Stimulated activated CD4-positive, alpha-beta T cell treated with anti-CD3 and anti-CD28 coated beads, Interleukin-1b, Interleukin-23, amount 100 ng/mL, for 4 hours (primary cell): ENCODE data around the gene BTLA.
"Not testable (repeated sequence)": the region's sequence is repeated elsewhere in the genome, so short reads cannot be mapped to it uniquely, and the experiment has no call there.

Source experiments
- DNase-seq, 2 donors: peaks; one replicate each; pipeline ENCODE4 v3.0.0-alpha.2; 2020; ENCODE audit warnings: low read depth in 2 of 2

The BTLA gene

DNA sequence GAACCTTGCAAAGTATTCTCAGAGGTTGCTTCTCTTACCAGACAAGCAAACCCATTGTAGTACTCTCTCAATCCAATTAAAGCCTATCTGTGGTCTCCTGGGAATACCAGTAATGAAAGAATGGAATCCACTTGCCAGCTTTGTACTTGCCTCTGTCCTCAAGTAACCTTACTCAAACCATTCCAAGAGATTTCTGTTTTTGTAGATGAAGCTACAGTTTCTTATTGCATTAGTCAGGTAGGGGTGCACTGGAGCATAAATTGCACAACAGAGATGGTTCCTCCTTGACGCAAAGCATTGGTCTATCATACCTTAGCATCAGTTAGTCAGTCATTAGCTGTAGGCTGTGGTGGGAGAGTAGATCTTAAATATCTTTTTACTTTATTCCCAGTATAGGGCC, 52.9 kb downstream of the BTLA start:
- no peak for DNase-seq

DNA sequence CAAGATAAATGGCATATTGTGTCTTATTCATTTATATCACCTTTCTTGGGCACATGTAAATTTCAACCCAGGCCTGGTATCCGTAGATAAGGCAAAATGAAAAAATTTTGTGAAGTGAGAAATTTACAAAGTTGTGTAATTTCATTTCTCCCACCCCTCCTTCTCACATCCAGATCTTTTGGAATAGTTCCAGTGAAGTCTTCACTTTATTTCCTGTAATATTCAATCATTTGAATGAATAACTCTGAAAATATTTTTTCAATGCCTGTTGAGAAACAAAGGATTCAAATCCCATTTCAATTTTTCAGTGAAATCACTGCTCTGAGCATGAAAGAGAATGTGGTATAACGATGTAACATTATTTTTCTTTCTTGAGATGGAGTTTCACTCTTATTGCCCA, 53.4 kb downstream of the BTLA start:
- DNase-seq, result no peak

DNA sequence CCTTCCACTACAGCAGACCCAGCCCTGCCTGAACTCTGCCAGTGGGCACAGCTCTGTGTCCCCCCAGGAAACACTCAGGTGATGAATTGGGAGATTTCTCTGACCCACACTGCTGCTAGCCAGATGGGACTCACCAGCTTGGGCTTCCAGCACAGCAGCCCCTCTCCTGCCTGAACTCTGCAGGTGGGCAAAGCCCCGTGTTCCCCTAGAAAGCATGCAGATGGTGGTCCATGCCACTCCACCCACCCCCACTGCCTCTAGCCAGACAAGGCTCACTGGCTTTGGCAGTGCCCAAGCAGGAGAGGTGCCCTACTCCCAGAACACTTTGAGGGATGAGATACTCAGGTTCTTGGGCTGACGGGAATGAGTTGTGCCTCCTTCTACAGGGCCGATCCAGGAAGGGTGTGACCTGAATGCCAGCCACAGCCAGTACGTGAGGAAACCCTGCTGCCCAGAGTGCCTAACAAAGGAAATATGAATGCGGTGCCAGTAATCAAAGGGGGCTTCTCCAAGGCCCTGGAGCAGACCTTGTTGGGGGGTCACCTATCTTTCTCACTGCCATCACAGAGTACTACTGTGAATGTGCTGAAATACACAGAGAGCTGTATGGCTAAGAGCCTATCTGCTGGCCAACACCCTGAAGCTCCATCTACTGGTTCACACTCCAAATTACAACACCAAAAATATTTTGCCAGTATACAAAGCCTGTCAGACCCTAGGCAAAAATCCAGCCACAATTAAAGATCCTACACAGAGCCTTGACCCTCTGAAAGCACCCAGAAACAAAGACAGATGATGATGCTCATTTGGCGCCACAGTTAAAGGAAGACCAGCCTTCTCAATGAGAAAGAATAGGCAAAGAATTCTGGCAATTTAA, 61.9 kb downstream of the BTLA start:
- DNase-seq, result no peak

DNA sequence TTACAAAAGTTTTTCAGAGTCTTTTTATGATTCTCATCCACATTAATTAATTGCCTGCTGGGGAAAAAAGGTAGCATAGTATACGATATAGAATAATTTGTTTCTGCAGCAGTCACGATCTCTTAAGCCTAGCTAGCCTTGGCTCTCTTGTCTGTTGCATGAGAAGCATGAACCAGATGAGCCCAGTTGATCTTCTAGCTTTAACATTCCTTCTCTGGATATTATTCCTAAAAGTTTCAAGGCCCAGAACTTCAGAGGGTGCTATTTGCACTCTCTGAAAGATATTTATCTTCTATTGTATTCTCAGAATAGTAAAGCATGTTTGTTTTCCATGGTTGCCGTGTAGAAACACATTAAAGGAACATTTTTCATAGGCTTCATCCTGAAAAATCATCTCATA, 69.3 kb downstream of the BTLA start:
- DNase-seq, result no peak

DNA sequence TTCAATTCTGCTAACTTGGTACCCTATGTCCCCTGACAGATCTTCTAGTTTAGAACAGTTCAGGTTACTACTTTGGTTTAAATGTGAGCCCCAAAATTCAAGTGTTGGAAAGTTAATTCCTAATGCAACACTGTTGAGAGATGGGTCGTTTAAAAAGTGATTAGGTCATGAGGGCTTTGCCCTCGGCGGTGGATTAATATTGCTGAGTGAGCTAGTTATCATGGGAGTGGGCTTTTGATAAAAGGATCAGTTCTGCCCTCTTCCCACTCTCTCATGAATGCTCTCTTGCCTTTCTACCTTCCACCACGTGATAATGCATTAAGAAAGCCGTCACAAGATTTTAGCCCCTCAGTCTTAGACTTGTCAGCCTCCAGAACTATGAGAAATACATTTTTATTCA, 72.1 kb downstream of the BTLA start:
- no peak for DNase-seq

DNA sequence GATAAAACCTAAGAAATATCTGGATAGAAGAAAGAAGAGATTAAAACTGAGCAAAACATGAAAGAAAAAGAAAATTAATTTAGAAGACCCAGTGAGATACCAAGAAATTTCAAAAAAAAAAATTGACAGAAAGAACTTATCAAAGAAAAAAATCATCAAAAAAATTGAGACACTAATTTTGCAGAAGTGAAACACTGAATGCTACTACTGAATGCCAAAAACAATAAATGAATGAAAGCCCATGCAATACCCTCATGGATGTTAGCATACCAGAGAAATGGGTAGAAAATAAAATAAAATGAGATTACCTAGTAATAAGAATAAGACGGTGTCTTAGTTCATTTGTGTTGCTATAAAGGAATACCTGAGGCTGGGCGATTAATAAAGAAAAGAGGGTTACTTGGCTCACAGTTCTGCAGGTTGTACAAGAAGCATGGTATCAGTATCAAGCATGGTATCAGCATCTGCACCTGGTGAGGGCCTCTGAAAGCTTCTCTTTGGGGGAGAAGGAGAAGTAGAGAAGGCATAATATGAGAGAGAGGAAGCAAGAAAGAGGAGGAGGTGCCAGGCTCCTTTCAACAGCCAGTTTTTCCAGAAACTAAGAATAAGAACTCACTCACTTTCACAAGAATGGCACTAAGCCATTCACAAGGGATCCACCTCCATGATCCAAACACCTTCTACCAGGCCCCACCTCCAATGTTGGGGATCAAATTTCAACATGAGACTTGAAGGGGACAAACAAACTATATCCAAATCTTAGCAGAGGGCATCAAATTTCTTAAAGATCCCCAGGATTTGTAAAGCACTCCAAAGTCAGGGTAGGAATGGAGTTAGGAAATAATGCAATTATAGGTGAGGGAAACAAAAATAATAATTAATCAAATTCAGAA, 73.2 kb downstream of the BTLA start:
- no peak for DNase-seq

DNA sequence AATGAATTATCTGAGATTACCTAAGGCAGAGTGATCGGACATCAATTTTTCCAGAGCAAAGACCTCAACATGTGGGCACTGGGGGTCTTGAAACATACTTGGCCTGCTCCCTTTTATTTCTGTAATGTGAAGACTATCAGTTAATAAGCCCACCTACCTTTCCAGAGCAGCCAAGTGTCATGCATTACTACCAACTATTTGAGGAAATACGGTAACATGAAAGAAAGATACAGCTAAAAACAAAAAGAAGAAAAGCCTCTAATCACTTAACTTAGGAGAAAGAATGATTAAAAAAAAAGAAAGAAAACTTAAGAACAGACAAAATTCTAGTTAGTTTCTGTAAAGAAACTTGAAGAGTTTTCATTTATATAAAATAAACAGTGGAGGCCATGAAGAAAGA, 73.9 kb downstream of the BTLA start:
- DNase-seq, result no peak

DNA sequence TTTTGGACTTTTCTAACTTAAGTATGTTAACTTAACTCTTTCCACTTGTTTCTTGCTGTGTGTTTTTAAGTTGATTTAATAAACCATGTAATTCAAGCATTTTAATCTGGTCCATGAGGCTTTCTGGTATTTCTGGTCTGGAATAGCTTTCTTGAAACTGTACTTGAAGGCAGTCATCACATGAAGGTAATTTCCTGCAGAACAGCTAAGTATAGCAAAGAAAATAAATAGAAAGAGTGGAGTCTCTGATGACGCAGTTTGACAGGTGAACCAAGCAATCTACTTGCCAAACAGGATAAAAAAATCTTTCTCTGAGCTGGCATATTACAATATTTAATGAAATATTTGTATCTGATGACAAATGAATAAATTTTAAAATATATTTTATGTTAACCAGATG, 74.9 kb downstream of the BTLA start:
- no peak for DNase-seq

DNA sequence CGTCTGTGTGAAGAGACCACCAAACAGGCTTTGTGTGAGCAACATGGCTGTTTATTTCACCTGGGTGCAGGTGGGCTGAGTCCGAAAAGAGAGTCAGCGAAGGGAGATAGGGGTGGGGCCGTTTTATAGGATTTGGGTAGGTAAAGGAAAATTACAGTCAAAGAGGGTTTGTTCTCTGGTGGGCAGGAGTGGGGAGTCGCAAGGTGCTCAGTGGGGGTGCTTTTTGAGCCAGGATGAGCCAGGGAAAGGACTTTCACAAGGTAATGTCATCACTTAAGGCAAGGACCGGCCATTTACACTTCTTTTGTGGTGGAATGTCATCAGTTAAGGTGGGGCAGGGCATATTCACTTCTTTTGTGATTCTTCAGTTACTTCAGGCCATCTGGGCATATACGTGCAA, 76.4 kb downstream of the BTLA start:
- not testable (repeated sequence) for DNase-seq

DNA sequence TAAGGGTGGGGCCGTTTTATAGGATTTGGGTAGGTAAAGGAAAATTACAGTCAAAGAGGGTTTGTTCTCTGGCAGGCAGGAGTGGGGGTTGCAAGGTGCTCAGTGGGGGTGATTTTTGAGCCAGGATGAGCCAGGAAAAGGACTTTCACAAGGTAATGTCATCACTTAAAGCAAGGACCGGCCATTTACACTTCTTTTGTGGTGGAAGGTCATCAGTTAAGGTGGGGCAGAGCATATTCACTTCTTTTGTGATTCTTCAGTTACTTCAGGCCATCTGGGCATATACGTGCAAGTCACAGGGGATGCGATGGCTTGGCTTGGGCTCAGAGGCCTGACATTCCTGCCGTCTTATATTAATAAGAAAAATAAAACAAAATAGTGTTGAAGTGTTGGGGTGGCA, 80.7 kb downstream of the BTLA start:
- not testable (repeated sequence) for DNase-seq

DNA sequence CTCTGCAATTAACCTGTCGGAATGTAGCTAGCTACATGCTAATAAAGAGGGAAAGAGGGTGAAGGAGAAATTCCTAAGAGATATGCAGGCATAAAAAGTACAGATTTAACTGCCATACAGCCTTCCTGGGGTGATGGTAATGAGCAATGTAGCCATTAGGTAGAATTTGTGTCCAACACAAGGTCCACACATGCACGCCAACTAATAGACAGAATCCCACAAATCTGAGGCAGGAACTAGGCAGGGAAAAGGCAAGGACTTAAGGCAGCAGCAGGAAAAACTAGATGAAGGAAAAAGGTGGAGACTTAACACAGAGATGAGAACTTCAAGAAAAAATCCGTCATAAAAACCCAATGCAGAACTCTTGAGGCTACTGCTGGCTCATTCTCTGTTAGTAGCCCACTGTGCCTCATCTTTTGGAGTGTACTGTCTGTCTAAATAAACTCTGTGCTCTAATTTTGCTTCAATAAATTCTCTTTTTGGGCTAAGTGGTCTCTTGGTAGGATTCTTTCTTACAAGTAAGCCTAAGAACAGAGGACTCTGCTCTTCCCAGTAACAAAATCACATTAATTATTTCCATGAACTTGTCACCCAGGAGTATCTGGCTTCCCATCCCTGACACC, 81.5 kb downstream of the BTLA start:
- no peak for DNase-seq

DNA sequence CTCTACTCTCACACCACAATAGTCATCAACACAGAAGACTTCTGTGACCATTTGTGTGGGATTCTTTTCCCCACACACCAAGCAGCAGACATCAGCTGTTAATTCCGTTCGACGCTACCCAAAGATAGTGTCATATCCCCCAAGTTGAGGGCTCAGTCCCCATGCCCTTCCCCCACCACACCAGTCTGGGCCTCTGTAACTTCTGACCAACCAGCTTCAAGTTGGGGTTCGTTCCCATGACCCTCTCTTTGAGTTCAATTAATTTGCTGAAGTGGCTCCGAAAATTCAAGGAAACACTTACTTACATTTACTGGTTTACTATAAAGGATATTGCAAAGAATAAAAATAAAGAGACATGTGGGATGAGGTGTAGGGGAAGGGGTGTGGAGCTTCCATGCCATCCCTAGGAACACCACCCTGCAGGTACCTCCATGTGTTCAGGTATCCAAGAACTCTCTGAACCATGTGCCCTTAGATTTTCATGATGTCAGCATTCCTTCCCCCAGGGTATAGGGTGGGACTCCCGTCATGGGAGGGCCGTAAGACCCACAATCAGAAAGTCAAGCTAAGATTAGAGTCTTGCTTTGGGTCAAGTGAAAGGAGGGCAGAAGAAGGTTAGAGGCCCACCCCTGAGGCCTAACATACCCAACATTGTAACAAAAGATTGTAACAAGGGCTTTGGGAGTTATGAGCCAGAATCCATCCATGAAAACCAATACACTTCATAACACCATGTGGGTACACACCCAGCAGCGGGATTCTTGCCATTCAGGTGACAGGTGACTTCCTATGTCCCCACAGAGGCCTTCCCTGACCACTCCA, 82.7 kb downstream of the BTLA start:
- DNase-seq, result no peak

DNA sequence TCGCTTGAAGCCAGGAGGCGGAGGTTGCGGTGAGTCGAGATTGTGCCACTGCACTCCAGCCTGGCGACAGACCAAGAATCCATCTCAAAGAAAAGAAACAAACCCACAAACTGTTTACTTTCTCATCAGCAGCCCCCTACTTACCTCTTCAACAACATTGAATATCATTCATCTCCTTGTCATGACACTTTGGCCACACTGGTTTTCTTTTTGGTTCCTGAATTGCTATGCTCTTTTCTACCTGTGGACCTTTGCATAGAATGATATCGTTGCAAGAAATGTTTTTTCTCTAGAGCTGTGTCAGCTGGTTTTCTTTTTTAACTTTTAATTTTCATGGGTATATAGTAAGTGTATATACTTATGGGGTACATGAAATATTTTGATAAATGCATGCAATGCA, 83.9 kb downstream of the BTLA start:
- DNase-seq, result no peak
